Superior temporal gyrus (tissue), 1 donor: Measurements from ENCODE around the gene KLK6.
A peak's percentile ranks its signal among the peaks of the same experiment; 100 is the strongest.

ENCODE experiments used
- DNase-seq: peaks from one replicate; pipeline ENCODE4 v3.0.0-alpha.2; 2016; ENCODE audit errors: extremely low spot score

Gene KLK6

DNA sequence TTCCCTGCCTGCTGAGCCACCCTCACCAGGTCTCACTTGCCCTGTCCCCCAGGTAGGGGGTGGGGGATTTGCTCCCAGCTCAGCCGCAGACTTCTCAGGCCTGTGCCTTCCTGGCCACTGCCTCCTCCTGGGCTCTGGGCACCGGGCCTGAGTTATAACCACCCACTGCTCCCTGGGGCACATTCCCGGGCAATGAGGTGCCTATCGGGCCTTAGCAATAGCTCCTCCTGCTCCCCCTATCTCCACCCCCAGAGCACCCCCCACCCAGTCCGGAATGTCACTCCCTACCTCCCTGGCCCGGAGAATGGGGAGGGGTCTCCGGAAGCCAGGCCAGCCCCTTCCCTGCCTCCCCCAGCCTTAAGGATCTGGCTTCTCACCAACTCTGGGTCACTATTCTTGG, 16.5 kb downstream of the KLK6 start, which contains the start of gene KLK5:
Gene KLK5 (minus strand): TSS at position 129 of the 400 bp plus-strand sequence. CDS start 381 bp downstream, outside the sequence.
- DNase-seq, result no peak

DNA sequence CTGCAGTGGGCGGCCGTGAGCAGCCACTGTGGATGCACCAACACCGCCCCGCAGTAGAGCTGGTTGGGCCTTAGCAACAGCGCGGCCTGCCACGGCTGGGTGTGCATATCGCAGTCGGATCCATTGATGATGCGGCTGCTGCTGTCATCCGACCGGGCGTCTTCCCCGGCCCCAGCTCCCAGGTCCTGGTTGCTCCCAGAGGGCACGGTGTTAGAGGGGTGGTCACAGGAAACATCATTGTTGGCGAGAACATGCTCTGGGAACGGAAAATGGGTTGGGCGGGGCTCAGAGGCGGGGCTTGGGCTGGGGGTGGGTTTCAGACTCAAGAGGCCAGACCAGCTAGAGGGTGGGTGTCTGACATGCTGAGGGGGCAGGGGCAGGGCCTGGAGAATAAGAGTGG, 19.5 kb downstream of the KLK6 start:
- no peak for DNase-seq

DNA sequence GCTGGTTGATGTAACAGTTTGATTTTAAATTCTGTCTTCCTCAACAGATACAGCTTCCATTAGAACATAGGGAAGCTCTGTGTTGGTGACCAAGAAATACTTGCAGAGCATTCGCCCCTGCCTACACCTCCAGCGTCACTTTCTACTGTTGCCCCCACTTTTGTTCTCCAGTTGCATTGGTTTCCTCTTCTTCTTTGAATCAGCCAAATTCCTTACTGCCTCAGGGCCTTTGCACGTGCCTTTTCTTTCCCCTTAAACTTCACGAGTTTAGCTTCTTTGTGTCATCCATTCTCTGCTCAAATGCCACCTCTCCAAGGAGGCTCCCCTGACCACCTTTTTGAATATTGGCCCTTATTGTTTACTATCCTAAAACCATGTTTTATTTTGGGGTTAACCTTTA, 22.3 kb downstream of the KLK6 start:
- no peak for DNase-seq

DNA sequence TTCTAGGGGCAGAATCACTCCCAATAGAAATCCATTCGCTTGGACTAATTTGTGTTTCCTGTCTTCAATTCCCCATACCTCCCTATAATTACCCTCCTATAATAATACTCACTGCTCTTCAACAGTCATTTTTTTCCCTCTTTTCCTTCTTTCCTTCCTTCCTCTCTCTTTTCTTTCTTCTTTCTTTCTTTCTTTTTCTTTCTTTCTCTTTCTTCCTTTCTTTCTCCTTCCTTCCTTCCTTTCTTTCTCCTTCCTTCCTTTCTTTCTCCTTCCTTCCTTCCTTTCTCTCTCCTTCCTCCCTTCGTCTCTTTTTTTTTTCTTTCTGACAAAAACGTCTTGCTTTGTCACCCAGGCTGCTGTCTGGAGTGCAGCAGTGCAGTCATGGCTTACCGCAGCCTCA, 24.6 kb downstream of the KLK6 start:
- DNase-seq, result no peak

DNA sequence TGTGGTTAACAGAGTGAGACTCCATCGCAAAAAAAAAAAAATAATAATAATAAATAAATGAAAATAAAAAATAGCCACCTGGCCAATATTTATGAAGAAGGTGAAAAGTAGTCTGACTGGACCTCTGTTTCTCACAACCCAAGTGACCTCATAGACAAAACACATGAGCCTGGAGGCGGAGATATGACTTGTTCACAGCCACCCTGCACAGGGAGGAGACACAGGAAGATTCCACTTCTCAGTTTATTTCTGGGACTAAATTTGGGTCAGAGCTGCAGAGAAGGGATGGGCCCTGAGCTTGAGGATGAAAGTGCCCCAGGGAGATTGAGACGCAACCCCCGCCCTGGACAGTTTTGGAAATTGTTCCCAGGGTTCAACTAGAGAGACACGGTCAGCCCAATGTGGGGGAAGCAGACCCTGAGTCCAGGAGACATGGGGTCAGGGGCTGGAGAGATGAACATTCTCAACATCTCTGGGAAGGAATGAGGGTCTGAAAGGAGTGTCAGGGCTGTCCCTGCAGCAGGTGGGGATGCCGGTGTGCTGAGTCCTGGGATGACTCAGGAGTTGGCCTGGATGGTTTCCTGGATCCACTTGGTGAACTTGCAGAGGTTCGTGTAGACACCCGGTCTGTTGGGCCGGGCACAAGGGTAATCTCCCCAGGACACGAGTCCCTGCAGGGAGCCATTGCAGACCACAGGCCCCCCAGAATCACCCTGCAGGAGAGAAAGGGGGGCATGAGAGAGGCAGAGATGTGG, 26.1 kb downstream of the KLK6 start:
- no peak for DNase-seq

DNA sequence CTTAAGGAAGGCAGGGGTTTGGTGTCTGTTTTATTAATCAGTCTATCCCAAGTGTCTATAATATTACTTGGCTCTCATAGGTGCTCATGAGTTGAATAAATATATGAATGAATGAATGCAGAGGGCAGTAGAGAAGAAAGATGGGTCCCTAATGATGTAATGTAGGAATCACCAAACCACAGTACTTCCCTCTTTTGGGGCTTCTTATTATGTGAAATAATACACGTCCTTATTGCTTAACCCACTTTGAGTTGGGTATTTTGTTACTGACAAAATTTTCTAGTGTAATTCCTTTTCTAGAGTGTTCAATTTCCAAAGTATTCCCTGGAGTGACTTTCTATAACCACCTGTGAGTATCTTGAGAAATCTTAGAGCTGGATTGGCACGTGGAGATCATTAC, 29.8 kb downstream of the KLK6 start:
- no peak for DNase-seq

DNA sequence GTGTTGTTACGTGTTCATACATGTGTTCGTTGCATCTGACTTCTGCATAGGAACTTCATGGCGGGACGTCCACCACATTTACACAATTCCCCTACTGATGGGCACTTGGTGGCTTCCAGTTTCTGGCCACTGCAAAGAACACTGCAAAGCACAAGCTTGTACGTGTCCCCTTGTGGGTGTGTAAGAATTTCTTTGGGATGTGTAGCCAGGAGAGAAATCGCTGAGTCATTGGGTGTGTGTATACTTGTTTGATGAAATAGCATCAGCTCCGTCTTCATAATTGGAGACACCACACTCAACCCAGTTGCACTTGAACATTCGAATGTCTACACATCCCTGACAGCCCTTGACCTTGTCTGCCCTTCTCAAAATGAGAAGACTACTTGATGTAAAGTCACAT, 35.8 kb downstream of the KLK6 start:
- no peak for DNase-seq

DNA sequence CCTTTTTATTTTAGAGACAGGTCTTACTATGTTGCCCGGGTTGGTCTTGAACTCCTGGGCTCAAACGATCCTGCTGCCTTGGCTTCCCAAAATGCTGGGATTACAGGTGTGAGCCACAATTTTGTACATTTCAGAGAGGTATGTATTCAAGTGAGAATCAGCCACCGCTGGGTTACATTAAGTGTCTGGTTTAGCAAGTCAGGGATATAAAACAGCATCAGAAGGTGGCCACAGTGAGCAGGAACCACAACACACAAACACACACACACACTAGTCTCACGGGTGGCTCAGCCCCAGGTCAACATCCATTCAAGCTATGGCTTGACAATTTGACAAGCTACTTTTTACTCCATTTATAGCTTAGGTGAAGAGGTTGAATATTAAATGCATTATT, 36.7 kb downstream of the KLK6 start:
- DNase-seq, result no peak

DNA sequence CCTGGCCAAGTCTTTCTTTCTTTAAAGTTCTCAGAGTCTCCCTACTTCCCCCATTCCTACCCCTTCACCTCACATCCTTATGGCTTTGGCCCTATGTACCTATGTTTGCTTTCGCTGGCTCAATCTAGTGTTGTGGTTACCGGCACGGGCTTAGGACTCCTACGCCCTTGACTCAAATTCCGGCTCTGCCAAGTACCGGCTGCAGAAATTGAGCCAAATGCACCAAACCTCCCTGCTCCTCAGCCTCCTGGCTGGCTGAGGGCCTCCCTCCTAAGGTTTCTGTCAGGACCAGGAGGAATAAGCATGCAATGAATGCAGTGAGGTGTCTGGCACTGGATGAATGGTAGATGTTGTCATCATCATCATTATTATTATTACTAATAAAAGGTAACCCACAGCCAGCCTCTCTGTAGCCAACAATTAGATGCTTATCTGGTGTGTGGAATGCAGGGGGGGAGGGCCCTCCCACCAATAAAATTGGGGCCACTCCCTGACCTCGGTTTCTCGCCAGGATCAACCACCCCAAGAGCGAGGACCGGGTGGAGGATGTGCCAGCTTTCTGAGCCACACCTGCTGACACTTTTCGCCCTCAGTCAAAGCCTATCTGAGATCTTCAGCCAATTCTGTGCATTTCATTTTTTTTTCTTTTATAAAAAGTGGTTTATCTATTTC, 37.2 kb downstream of the KLK6 start:
- no peak for DNase-seq

DNA sequence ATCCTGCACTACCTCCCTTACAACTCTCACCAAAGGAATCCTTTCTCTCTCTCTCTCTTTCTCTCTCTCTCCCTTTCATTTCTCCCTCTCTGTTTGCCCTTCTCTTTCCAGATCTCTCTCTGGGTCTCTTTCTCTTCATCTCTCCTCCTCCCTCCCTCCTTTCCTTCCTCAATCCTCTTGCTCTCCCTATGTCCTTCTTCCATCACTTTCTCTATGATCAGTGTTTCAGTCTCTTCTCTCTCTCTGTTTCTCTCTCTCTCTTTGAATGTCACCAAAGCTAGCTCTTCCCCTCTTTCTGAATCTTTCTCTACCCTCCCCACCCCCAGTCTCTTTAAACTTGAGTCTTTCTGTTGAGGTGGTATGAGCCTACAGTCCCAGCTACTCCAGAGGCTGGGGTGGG, 38.4 kb downstream of the KLK6 start:
- DNase-seq, result no peak

DNA sequence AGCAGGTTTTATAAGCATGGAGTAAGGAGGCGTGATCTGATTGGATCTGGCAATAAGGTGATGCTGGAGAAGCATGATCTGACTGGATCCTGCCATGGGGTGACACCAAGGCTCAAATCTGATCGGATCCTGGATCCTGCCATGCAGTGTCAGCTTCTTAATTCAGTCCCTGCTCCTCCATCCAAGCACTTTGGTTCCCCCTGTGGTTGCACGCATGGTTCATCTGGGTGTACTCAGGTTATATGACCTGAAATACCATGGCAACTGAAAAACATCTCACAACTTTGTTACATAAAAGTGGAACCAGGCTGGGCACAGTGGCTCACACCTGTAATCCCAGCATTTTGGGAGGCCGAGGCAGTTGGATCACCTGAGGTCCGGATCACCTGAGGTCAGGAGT, 40.6 kb downstream of the KLK6 start:
- DNase-seq, result no peak

DNA sequence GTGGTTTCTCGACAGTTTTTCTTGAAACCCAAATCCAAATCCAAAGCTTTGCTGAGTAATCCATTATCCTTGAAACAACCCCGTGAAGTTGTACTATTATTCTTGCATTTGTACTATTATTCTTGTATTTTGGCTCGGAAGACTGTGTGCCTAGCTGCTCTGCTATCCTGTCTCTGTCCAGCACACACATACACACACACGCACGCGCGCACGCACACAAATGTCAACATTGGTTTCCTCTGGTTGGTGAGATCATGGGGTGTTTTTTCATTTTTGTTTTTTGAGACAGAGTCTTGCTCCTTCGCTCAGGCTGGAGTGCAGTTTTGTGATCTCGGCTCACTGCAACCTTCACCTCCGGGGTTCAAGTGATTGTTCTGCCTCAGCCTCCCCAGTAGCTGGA, 43.2 kb downstream of the KLK6 start:
- DNase-seq, result no peak

DNA sequence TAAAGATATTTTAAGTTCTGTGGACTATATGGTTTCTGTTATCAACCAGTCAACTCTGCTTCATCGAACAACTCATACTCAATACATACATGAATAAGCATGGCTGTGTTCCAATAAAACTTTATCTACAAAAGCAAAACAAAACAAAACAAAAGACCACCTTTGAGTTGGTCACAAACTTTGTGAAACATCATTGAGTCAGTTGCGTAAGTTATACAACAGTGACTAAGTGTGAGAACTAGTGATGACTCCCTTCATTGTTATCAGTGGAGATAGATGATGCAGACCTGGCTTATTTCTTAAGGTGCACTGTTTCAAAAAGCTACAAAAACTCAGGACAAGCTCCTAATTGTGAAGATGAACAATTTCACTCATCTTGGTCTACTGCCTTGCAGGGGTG, 43.7 kb downstream of the KLK6 start:
- DNase-seq, result no peak

DNA sequence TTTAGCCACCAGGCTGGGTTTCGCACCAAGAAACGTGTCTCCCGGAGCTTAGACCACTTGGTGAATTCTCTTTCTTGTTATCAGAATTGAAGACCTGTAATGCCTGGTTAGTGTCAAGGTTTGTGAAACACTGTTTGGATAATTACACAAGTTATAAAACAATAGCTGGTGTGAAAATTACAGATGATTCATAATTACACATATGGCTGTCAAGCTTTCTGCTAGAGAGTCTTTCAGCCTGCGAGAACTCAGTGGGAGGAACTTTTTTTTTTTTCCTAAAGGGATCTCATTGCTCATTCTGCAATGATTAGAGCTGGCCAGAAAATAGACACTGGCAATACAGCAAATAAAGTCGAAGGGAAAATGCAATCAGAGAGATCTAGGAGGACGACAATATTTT, 44.8 kb downstream of the KLK6 start:
- DNase-seq, result peak; percentile 24

DNA sequence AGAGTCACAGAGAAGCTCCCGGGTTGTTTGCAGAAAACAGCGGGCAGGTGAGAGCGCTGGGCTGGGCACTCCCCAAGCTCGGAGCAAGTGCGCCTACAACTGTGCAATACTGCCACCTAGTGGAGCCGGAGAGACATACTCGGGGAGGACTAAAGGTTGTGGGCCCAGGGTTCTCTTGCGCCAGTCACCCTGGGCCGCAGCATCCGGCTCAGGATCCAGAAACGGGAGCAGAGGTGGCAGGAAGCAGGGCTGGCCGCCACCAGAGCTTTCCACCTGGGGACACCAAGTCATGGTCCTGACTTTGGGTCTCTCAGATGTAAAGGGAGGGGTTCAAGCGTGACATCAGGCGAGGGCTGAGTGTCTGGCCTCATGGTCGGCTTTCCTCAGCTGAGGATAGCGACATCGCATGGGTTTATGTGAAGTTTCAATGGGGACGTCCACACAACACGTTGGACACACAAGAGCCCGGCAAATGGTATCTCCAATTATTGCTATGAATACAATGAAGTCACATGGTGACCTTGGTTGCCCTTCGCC, 47.0 kb downstream of the KLK6 start:
- peak; percentile 87 for DNase-seq

DNA sequence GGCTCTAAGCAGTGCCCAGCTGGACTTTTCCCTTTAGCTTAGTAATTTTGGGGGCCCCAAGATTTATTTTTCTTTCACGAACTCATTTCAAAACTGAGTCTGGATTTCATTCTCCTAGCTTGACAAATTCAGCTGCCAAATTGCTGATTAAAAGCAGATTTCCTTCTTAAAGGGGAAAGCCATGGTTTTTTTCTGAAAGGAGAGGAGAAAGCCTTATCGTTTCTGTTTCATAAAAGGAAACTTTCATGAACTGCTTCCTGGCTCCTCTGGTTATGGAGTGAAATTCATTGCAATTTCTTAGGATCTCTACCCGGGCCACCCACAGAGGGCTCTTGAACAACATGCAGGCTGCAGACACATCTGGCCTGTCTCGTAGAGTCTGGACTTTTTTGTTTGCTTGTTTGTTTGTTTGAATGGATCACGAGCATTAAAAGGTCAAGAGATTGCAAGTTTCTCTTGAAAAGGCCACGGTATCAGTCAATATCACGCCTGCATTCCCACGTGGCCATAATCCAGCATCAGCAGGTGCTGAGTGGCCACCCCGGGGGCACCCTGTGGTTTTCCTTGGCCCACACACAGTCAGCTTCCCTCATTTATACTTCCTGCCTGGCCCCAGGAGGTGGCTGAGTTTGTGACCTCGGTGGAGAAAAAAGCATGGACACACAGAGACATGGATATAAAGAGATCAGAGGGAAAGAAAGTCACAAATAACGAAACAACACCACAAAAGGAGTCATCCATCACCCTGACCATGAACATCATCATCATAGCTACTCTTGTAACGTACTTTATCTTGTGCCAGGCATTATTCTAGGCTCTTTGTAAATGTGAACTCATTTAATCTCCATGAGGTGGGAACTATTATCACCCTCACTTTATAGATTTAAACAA, 47.7 kb downstream of the KLK6 start:
- DNase-seq, result no peak

DNA sequence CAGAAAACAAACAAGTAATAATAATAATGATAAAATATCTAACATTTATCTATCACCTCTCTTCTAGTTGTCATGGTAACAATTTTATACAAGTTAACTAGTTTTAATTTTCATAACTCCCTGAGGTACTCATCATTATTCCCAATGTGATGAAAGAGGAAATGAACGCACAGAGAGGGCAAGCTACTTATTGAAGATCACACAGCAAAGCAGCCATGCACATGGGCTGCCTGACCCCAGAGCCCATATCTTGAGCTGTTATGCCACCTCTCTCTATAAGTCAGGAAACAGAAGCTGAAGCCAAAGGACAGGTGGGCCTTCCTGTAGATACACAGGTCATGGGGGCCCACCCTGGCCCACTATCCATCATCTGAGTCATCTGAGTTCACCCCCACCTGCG, 53.3 kb downstream of the KLK6 start:
- no peak for DNase-seq

DNA sequence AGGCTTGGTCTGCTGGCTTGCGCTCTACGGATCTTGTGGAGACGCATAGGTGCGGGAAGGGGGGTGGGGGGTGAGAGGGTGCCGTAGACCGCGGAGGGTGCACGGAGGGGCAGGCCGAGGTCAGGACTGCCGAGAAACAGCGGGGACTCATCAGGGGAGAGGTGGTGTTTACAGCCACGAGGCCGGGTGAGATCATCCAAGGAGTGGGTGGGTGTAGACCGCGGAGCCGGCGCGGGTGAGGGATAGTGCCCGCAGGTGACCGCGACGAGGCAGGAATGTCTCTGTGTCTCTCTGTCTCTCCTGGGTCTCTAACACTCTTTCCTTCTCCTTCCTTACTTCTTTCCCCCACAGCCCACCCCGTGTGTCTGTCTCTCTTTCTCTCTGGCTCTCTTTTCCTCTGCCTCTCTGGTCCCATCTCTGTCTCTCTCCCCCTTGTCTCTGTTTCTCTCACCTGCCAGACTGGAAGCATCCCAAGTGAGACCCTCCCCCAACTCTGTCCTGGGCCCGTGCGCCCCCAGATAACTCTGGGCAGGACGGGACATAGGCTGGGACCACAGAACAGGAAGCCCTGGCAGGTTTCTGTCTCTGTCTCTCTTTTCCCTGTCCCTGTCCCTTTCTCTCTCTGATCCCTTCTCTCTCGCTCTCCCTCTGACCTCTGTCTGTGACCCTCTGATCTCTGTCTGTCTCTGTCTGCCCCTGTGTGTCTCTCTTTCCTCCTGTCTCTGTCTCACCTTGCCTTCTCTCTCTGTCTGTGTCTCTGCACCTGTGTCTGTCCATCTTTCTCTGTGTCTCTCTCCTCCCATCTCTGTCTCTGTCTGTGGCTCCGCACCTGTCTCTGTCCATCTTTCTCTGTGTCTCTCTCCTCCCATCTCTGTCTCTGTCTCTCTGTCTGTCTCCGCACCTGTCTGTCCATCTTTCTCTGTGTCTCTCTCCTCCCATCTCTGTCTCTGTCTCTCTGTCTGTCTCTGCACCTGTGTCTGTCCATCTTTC, 56.4 kb downstream of the KLK6 start:
- no peak for DNase-seq

DNA sequence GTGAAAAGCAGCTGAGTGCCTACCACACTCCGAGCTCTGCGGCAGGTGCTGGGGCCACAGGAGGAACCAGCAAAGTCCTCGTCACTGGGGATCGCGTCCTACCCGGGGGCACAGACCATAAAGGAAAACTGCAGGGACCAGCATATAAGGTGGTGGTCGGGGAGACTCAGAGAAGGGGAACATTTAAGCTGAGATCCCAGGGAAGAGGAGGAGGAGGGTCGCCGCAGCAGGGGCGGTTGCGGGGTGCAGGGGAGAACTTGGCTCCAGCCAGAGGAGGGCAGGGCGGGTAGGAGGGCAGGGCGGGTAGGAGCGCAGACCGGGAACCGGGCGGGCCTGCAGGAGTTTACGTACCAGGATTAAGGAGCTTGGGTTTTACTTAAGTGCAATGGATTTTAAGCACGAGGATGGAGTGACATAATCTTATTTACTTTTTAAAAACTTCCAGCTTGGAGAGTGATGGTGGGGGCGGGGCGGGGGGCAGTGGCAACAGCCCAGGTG, 57.2 kb downstream of the KLK6 start:
- no peak for DNase-seq

DNA sequence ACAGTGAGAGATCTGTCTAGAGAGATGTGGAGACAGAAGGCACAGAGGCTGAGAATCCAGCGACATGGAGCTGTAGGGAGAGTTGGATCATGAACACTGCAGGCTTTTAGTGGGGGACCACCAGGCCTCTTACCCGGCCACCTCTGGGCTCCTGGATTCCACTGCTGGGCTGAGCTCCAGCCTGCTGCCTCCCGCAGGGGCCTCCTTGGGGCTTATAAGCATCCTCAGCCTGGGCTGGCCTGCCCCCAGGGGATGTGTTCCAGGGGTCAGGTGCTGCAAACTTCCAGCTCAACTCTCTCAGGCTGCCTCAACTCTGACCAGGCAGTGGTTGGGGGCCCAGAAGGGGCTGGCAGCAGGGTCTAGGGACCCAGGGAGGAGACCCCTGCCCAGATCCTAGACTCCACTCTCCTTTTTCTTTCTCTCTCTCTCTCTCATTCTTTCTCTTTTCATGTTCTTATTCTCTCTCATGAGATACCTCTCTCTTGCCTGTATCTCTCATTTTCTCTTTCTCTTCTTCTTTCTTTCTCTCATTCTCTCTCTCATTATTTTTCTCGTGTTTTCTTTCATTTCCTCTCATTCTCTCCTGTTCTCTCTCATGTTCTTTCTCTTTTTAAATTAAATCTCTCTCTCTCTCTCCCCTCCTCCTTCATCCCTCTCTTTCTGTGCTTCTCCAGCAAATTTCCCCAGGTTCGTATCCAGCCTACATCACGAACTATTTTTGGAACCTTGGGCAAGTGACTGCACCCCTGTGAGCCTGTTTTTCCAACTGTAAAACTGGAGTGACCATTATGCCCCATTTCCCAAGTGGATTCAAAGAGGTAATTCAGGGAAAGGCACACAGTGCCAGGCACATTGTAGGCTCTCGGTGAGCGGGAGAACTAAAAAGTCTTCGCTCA, 57.9 kb downstream of the KLK6 start, which contains the start of gene KLK4:
Gene KLK4 (minus strand): TSS at position 190 of the 896 bp plus-strand sequence. CDS start 657 bp downstream, outside the sequence.
- DNase-seq, result no peak
